ENCODE results near the gene FBXO48.

DNA sequence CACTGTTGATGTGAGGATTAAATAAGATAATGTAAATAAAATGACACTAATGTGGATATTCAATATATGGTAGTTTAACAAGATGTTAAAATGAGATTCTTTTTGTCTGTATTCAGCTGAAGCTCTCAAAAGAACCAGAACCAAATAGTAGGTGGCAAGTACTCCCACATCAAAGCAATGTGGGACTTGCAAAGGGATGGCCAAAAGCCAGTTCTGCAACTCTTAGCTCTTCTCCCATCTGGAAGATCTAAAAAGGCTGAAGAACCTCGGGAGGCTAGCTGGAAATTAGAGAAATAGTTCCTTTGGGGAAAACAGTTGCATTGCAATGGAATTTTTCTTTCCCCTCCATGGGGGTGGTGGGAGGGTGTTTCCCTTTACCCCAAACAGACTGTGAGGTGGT, 48.7 kb downstream of the FBXO48 start:
- TF ChIP-seq, protein P1, sequence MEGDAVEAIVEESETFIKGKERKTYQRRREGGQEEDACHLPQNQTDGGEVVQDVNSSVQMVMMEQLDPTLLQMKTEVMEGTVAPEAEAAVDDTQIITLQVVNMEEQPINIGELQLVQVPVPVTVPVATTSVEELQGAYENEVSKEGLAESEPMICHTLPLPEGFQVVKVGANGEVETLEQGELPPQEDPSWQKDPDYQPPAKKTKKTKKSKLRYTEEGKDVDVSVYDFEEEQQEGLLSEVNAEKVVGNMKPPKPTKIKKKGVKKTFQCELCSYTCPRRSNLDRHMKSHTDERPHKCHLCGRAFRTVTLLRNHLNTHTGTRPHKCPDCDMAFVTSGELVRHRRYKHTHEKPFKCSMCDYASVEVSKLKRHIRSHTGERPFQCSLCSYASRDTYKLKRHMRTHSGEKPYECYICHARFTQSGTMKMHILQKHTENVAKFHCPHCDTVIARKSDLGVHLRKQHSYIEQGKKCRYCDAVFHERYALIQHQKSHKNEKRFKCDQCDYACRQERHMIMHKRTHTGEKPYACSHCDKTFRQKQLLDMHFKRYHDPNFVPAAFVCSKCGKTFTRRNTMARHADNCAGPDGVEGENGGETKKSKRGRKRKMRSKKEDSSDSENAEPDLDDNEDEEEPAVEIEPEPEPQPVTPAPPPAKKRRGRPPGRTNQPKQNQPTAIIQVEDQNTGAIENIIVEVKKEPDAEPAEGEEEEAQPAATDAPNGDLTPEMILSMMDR (IDR thresholded peaks at IDR 0.05) = no peak
- TF ChIP-seq POLR2A (IDR thresholded peaks at IDR 0.05) = no peak

All from right lobe of liver (tissue), 4 donors.